ENCODE results near the gene TOGARAM1.

The TOGARAM1 gene, protein sequence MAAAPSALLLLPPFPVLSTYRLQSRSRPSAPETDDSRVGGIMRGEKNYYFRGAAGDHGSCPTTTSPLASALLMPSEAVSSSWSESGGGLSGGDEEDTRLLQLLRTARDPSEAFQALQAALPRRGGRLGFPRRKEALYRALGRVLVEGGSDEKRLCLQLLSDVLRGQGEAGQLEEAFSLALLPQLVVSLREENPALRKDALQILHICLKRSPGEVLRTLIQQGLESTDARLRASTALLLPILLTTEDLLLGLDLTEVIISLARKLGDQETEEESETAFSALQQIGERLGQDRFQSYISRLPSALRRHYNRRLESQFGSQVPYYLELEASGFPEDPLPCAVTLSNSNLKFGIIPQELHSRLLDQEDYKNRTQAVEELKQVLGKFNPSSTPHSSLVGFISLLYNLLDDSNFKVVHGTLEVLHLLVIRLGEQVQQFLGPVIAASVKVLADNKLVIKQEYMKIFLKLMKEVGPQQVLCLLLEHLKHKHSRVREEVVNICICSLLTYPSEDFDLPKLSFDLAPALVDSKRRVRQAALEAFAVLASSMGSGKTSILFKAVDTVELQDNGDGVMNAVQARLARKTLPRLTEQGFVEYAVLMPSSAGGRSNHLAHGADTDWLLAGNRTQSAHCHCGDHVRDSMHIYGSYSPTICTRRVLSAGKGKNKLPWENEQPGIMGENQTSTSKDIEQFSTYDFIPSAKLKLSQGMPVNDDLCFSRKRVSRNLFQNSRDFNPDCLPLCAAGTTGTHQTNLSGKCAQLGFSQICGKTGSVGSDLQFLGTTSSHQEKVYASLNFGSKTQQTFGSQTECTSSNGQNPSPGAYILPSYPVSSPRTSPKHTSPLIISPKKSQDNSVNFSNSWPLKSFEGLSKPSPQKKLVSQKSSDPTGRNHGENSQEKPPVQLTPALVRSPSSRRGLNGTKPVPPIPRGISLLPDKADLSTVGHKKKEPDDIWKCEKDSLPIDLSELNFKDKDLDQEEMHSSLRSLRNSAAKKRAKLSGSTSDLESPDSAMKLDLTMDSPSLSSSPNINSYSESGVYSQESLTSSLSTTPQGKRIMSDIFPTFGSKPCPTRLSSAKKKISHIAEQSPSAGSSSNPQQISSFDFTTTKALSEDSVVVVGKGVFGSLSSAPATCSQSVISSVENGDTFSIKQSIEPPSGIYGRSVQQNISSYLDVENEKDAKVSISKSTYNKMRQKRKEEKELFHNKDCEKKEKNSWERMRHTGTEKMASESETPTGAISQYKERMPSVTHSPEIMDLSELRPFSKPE (N-terminal part only)

DNA sequence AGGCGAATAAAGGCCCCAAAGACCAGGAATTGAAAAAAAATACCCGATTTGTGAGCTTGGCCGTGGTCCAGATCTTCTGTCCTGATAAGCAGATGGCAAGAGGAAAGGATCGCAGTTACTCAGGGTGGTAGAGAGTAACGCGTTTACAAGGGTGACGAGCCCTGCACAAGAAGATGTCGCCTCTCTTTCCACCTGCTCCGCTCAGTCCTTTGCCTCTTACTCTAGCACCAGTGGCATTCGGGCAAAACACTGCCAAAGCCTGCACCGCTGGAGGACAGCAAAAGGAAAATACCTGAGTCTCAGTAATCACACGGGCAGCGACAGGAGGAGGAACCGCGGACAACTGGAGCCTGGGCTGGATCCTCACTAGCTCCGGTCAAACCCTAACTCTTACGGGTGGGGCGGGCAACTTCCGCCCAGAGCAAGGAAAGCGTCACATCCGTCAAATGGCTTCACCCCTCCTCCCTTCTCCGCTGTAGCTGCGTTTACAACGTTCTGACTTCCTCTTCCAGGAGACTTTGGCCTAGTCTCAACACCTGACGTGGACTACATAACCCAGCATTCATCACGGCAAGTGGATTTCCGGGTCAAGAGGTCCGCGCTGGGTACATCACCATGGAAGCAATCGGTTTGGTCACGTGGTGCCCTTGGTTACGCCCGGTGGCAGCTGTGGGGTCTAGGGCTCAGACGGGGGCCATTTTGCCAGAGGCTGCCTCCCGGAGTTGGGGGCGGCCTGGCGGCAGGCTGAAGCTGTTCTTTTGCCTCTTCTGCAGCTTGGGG lies at the start of gene TOGARAM1, which contains the start of gene KLHL28:
Gene TOGARAM1 (plus strand): TSS at position 637 of the 780 bp plus-strand sequence. CDS start 232 bp downstream, outside the sequence.
Gene KLHL28 (minus strand): TSS at position 394 of the 780 bp plus-strand sequence. CDS start 16,019 bp downstream, outside the sequence.
- Mint-ChIP-seq H3K27me3 (no peaks in the 10 kb centered on the region), H3K9me3 (peaks cover 15% of the 10 kb centered on the region), H3K4me3 (no peak within 1 kb of the TSS), H3K27ac (no peak within 1 kb of the TSS), H3K36me3 (ENCODE audit: low read depth) (peaks cover 26% of the 10 kb centered on the region), H3K4me1 (ENCODE audit: low read depth) (peaks cover 64% of the 10 kb centered on the region)

DNA sequence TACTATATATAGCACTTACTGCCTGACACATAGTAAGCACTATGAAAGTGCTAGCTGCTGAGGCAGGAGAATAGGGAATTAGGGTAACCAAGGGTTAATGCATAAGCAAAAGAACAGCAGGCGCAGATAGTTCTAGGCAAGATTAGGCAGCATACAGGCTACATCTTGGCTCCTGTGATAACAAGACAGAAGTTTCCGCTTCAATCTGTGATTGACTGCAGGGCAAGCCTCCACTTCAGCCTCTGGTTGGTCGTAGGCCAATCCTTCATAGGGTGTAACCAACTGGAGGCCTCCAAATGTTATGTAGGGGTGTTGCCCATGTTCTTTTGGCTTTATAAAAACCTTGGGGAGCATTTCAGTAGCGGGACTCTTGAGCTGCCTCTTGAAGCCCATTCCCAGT lies 47.1 kb upstream of the TOGARAM1 start:
- Mint-ChIP-seq H3K27me3 (peaks cover 25% of the 10 kb centered on the region), H3K9me3 (peaks cover 4% of the 10 kb centered on the region), H3K27ac (no peak overlapping the region), H3K4me3 (no peak overlapping the region), H3K36me3 (ENCODE audit: low read depth) (no peaks in the 10 kb centered on the region), H3K4me1 (ENCODE audit: low read depth) (peaks cover 3% of the 10 kb centered on the region)

DNA sequence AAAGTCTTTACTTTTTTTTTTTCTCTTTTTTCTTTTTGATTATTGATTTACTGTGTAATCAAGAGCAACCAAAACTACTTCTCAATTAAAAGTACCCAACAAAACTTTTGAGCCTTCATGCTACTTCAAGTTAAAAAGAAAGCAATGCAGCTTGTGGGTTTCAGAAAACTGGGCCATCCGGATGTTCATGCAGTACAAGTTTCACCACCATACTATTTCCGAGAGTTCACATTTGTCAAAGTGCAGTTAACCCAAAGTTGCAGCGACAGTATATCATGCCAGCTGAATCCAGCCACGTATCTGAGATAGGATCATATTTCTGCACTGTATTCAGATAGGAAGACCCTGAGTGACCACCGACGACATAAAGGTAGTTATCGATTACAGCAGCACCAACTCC lies 33.2 kb upstream of the TOGARAM1 start:
- H3K27me3 Mint-ChIP-seq: no peaks in the 10 kb centered on the region
- H3K27ac Mint-ChIP-seq: no peak overlapping the region
- no peaks in the 10 kb centered on the region for H3K4me1 Mint-ChIP-seq (ENCODE audit: low read depth)
- peak overlapping the region; percentile 20 for H3K4me3 Mint-ChIP-seq
- peaks cover 17% of the 10 kb centered on the region for H3K36me3 Mint-ChIP-seq (ENCODE audit: low read depth)
- H3K9me3 Mint-ChIP-seq: no peaks in the 10 kb centered on the region

DNA sequence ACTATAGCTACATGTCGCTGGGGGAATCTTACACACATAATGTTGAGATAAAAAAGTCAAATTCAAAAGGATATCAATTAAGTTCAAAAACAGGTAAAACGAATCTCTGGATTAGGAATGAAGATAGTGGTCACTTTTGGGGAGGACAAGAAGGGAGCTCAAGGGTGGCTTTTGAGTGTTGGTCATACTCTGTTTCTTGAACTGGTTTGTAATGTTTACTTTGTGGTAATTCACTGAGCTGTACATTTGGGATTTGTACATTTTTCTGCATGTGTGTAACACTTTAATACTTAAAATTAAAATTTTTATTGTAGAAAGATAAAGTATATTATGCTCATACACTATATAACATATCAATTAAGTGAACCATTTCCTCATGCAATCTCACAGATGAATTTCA lies 26.8 kb upstream of the TOGARAM1 start:
- H3K4me3 Mint-ChIP-seq: no peak overlapping the region

DNA sequence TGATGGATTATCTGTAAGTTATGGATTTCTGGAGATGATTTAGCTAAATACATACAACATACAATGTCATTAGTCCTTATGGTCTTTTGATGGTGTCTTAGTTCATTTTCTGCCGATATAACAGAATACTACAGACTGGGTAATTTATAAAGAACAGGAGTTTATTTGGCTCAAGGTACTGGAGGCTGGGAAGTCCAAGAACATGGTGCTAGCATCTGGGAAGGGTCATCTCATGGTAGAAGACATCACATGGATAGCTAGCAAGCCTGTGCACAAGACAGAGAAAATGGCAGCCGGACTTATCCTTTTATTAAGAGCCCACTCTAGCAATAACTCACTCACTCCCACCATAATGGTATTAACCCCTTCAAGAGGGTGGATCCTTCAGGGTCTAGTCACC lies 24.4 kb upstream of the TOGARAM1 start:
- Mint-ChIP-seq H3K27me3 (no peaks in the 10 kb centered on the region), H3K36me3 (ENCODE audit: low read depth) (peaks cover 73% of the 10 kb centered on the region), H3K9me3 (peaks cover 14% of the 10 kb centered on the region), H3K4me3 (no peak overlapping the region), H3K4me1 (ENCODE audit: low read depth) (peaks cover 23% of the 10 kb centered on the region), H3K27ac (no peak overlapping the region)

More for the DNA sequence above, 26.8 kb upstream of the TOGARAM1 start:
- Mint-ChIP-seq H3K27me3 (no peaks in the 10 kb centered on the region), H3K27ac (no peak overlapping the region), H3K9me3 (peaks cover 8% of the 10 kb centered on the region), H3K36me3 (ENCODE audit: low read depth) (peaks cover 58% of the 10 kb centered on the region), H3K4me1 (ENCODE audit: low read depth) (peaks cover 11% of the 10 kb centered on the region)

DNA sequence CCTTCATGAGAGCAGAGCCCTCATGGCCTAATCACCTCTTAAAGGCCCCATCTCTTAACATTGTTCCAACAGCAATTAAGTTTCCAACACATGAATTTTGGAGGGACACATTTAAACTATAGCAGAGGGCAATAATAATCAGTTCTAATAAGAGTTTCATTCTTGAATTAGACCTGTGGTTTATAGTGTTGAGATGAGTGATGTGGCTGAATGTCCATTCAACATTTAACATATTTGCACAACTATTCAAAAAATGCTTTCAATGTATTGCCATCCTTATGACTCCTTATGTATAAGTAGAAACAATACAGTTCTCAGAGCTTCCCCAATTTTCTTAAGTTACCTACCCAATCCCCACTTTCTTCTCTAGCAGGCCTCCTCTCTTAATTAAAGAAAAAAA lies 21.8 kb upstream of the TOGARAM1 start:
- H3K9me3 Mint-ChIP-seq: peaks cover 14% of the 10 kb centered on the region

DNA sequence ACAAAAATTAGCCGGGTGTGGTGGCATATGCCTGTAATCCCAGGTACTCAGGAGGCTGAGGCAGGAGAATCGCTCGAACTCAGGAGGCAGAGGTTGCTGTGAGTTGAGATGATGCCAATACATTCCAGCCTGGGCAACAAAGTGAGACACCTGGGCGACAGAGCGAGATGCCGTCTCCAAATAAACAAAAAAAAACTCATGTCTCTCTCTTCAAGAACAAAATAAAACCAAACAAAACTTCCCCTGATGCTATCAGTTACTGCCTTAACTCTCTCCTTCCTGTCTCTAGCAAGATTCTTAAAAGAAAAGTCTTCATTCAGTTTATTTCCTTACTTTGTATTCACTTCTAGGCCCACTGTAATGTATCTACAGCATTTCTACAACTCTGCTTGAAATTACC lies 21.0 kb upstream of the TOGARAM1 start:
- Mint-ChIP-seq H3K4me1 (ENCODE audit: low read depth) (peaks cover 15% of the 10 kb centered on the region), H3K27ac (peak overlapping the region; percentile 23)

More for the DNA sequence above, 21.8 kb upstream of the TOGARAM1 start:
- H3K4me3 Mint-ChIP-seq: no peak overlapping the region
- H3K36me3 Mint-ChIP-seq (ENCODE audit: low read depth): peaks cover 74% of the 10 kb centered on the region
- H3K27ac Mint-ChIP-seq: no peak overlapping the region
- peaks cover 15% of the 10 kb centered on the region for H3K4me1 Mint-ChIP-seq (ENCODE audit: low read depth)
- H3K27me3 Mint-ChIP-seq: no peaks in the 10 kb centered on the region

DNA sequence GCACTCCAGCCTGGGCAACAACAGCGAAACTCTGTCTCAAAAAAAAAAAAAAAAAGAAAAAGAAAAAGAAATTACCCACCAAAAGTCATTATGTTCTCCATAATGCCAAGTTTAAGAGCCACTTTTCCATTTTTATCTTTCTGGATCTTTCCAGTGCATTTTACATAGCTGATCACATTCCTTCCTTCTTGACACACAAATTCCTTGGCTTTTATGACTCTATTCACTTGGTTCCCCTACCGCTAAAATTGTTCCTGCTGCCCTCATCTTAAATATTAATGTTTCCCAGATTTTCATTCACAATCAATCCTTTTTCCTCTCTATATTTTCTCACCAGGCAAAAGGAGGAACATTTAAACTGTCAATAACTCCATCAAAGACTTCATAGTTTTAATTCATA lies 20.4 kb upstream of the TOGARAM1 start:
- Mint-ChIP-seq H3K9me3 (peaks cover 14% of the 10 kb centered on the region), H3K4me1 (ENCODE audit: low read depth) (peaks cover 16% of the 10 kb centered on the region), H3K27ac (peak overlapping the region; percentile 13), H3K27me3 (no peaks in the 10 kb centered on the region), H3K4me3 (no peak overlapping the region), H3K36me3 (ENCODE audit: low read depth) (peaks cover 76% of the 10 kb centered on the region)

More for the DNA sequence above, 21.0 kb upstream of the TOGARAM1 start:
- Mint-ChIP-seq H3K27me3 (no peaks in the 10 kb centered on the region), H3K4me3 (no peak overlapping the region), H3K9me3 (peaks cover 14% of the 10 kb centered on the region), H3K36me3 (ENCODE audit: low read depth) (peaks cover 81% of the 10 kb centered on the region)

DNA sequence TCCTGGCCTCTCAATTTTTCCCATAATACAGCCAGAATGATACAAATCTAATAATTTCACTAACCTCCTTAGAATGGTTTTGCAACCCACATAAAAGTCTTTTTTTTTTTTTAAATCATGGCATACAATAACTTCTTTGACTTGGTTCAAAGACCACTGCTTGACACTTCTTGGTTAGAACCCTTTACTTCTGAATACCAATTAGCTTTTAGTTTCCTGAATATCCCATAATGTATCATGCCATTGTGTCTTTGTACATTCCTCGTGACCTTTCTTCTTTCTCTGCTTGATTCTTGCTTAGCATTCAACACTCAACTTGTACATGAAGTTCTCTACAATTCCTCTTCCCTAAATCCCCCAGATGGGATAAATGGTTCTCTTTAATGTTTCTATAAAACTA lies 19.6 kb upstream of the TOGARAM1 start:
- peaks cover 79% of the 10 kb centered on the region for H3K36me3 Mint-ChIP-seq (ENCODE audit: low read depth)
- H3K27ac Mint-ChIP-seq: no peak overlapping the region
- H3K9me3 Mint-ChIP-seq: peaks cover 19% of the 10 kb centered on the region

DNA sequence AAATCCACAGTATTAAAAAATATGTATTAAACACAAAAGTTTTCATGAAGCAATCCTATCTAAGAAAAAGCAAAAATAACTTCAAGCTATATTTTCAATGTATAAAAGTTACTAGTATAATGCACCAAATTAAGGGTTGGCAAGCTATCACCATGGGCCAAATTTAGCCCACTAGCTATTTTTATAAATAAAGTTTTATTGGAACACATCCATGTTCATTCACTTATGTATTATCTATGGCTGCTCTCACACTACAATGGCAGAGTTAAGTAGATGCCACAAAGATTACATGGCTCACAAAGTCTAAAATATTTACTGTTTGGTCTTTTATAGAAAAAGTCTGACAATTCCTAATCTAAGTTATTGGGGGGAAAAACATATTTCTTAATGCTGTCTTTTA lies 17.9 kb upstream of the TOGARAM1 start:
- Mint-ChIP-seq H3K36me3 (ENCODE audit: low read depth) (peaks cover 78% of the 10 kb centered on the region), H3K9me3 (peaks cover 15% of the 10 kb centered on the region), H3K4me1 (ENCODE audit: low read depth) (peaks cover 22% of the 10 kb centered on the region), H3K27me3 (no peaks in the 10 kb centered on the region), H3K4me3 (no peak overlapping the region), H3K27ac (no peak overlapping the region)

More for the DNA sequence above, 19.6 kb upstream of the TOGARAM1 start:
- H3K4me3 Mint-ChIP-seq: no peak overlapping the region
- H3K4me1 Mint-ChIP-seq (ENCODE audit: low read depth): peaks cover 17% of the 10 kb centered on the region
- no peaks in the 10 kb centered on the region for H3K27me3 Mint-ChIP-seq

DNA sequence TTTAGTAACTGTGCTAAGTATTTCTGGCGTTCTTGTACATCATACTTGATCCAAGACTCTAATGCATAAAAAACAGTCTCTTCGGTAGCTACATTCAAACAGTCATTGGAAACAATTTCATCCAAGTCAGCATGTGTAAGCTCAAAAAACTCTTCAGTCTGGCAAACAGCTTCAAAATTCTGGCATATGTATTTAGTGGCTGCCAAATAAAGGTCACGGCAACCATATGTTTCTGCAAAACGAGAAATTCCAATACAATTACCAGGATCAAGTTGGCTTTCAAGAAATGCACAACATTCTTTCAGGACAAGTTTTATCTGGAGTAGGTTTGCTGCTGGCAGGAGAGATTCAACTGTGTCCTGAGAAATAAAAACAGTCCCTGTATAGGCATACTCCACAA lies 16.7 kb upstream of the TOGARAM1 start:
- H3K36me3 Mint-ChIP-seq (ENCODE audit: low read depth): peaks cover 72% of the 10 kb centered on the region
- H3K4me3 Mint-ChIP-seq: no peak overlapping the region
- H3K4me1 Mint-ChIP-seq (ENCODE audit: low read depth): peaks cover 22% of the 10 kb centered on the region
- H3K9me3 Mint-ChIP-seq: peaks cover 11% of the 10 kb centered on the region
- no peaks in the 10 kb centered on the region for H3K27me3 Mint-ChIP-seq
- H3K27ac Mint-ChIP-seq: no peak overlapping the region

DNA sequence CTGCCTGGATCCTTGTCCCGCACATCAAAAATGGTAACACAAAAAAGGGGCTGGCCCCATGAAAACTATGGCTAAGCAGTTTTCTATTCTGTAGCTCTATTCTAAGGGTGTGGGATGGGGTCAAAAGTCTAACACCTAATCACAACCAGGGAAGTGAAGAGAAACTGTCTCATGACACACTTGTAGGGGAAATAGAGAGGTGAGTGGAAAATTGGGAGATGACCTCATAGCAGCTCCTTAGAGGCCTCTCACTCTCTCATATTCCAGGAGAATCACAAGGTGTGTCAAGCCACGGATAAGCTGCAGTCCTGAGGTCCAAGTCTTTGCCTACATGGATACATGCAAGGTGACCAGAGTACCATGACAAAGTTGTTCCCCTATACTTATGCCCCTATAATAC lies 10.9 kb upstream of the TOGARAM1 start:
- no peak overlapping the region for H3K4me3 Mint-ChIP-seq
- H3K27ac Mint-ChIP-seq: no peak overlapping the region
- H3K27me3 Mint-ChIP-seq: no peaks in the 10 kb centered on the region
- peaks cover 38% of the 10 kb centered on the region for H3K36me3 Mint-ChIP-seq (ENCODE audit: low read depth)
- peaks cover 45% of the 10 kb centered on the region for H3K4me1 Mint-ChIP-seq (ENCODE audit: low read depth)
- peaks cover 5% of the 10 kb centered on the region for H3K9me3 Mint-ChIP-seq

DNA sequence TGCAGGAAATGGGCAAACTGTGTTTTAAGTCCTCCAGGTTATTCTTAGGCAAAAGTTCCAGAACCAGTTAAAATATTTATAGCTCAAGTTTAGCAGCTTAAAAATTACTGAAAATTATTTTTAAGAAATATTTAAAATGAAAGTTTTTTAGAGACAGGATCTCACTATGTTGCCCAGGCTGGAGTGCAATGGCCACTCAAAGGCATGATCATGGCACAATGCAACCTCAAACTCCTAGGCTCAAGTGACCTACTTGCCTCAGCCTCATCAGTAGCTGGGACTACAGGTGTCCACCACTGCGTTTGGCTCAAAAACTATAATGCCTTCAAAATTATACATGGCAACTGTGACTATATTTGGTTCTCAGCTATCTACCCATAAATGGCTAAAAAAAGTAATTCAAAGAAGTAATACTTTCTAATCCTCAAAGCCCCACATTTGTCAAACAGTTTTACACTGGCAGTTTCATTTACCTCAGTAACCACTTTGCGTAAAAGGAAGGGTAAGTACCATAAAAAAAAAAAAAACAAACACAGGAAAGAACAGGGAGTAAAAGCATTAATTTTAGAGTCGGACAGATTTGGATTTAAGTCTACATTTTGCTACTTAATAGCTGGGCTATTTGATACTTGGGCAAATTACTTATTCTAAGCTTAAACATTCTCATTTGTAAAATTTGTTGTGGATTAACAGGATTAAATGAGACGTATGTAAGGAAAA lies 9.4 kb upstream of the TOGARAM1 start:
- Mint-ChIP-seq H3K4me1 (ENCODE audit: low read depth) (peaks cover 47% of the 10 kb centered on the region), H3K27me3 (no peaks in the 10 kb centered on the region), H3K9me3 (no peaks in the 10 kb centered on the region), H3K27ac (peak overlapping the region; percentile 63), H3K4me3 (no peak overlapping the region), H3K36me3 (ENCODE audit: low read depth) (peaks cover 32% of the 10 kb centered on the region)
